ENCODE measurements around the gene CUBN. TPM values are rescaled to one million over a fixed set of nuclear protein-coding genes. Genes with fewer than 3 reads are reported as not detected.

Gene CUBN
- total and polyA plus RNA-seq, 7 donors, result 0.25 to 2.4 (median 1.1) TPM; not detected in 2

DNA sequence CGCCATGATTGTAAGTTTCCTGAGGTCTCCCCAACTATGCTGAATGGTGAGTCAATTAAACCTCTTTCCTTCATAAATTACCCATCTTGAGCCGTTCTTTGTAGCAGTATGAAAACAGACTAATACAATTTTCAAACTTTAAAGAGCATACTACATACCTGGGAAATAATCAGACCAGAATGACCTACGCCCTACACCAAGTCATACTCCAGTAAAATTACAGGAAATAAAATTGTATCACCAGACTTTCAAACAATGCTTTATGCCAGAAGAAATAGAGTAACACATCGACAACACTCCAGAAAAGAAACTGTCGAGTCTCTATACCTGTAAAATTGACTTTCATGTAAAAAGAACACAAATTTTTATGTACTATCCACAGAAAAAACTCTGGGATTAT, 331.0 kb downstream of the CUBN start:
- WGBS, 2 donors, result 54 to 89% methylated on average over 5 of the region's 5 CpGs
- TF ChIP-seq POLR2AphosphoS5 (IDR thresholded peaks at IDR 0.05), result no peak
- TF ChIP-seq EP300 (IDR thresholded peaks at IDR 0.05), result no peak
- TF ChIP-seq, protein P1, sequence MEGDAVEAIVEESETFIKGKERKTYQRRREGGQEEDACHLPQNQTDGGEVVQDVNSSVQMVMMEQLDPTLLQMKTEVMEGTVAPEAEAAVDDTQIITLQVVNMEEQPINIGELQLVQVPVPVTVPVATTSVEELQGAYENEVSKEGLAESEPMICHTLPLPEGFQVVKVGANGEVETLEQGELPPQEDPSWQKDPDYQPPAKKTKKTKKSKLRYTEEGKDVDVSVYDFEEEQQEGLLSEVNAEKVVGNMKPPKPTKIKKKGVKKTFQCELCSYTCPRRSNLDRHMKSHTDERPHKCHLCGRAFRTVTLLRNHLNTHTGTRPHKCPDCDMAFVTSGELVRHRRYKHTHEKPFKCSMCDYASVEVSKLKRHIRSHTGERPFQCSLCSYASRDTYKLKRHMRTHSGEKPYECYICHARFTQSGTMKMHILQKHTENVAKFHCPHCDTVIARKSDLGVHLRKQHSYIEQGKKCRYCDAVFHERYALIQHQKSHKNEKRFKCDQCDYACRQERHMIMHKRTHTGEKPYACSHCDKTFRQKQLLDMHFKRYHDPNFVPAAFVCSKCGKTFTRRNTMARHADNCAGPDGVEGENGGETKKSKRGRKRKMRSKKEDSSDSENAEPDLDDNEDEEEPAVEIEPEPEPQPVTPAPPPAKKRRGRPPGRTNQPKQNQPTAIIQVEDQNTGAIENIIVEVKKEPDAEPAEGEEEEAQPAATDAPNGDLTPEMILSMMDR (IDR thresholded peaks at IDR 0.05), result no peak
- no peak for TF ChIP-seq POLR2A (IDR thresholded peaks at IDR 0.05)
- Histone ChIP-seq H3K27ac (no peak overlapping the region), H3K4me1 (no peaks in the 10 kb centered on the region), H3K27me3 (no peaks in the 10 kb centered on the region), H3K9me3 (no peaks in the 10 kb centered on the region), H3K4me3 (no peak overlapping the region), H3K36me3 (no peaks in the 10 kb centered on the region)
- DNase-seq, result no peak
- intact Hi-C loops (cut with DNase I), result no loop called here

DNA sequence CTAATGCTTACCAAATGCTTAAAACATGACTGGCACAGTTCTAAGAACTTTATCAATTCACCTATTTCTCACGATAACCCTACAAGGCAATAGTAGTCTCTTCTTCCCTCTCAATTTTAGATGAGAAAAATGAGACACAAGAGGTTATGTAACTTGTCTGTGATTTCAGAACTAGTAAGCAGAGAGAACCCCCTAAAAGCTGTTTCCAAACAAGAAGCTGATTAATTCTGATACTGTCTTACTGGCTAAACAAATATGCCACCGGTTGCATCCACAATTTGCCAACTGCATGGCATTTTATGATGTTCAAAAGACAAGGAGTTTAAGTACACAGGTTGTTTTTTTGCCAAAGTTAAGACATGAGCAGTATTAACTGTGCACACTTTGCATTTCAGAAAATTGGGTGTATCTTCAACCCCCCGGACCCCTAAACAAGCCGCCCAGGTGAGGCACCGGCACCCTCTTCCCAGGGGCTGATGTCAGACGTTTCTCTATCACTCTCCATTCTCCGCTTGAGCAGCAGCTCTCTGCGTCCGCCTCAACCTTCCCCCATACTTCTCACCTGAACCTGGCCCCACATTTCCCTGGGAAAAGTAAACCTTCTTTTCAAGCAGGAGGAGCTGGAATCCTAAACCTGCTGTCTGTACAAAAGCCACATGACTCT, 334.1 kb downstream of the CUBN start:
- 66 to 96% methylated on average over 9 of the region's 9 CpGs for WGBS, 2 donors
- no peaks in the 10 kb centered on the region for H3K27me3 ChIP-seq
- intact Hi-C loops (cut with DNase I), result no loop called here

DNA sequence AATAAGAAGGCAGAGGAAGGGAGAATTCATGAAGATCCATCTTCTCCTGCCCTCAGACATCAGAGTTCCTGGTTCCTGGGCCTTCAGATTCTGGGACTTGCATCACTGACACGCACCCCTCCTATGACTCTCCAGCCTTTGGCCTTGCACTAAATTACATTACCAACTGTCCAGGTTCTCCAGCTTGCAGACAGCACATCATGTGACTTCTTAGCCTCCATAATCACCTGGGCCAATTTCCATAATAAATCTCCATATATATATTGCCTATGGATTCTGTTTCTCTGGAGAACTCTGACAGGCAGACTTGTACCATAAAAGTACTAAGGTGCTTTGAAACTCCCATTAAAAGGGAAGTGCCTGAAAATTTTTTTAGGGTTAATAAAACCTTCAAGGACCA, 335.6 kb downstream of the CUBN start:
- Histone ChIP-seq H3K36me3 (no peaks in the 10 kb centered on the region), H3K27me3 (no peaks in the 10 kb centered on the region), H3K9me3 (no peaks in the 10 kb centered on the region), H3K4me1 (peaks cover 0 to 12% (median 9%) of the 10 kb centered on the region in 4 donors), H3K4me3 (no peak overlapping the region), H3K27ac (no peak overlapping the region)
- DNase-seq, result no peak
- WGBS, 2 donors, result 35 to 84% methylated on average over 1 of the region's 1 CpG
- intact Hi-C loops (cut with DNase I), result no loop called here
- TF ChIP-seq POLR2AphosphoS5 (IDR thresholded peaks at IDR 0.05) (no peak), POLR2A (IDR thresholded peaks at IDR 0.05) (no peak), EP300 (IDR thresholded peaks at IDR 0.05) (no peak)
- TF ChIP-seq, protein P1 (IDR thresholded peaks at IDR 0.05), result no peak

More for the DNA sequence above, 334.1 kb downstream of the CUBN start:
- Histone ChIP-seq H3K4me3 (no peak overlapping the region), H3K27ac (no peak overlapping the region), H3K4me1 (peaks cover 0 to 12% (median 9%) of the 10 kb centered on the region in 4 donors), H3K9me3 (no peaks in the 10 kb centered on the region), H3K36me3 (no peaks in the 10 kb centered on the region)
- TF ChIP-seq EP300 (IDR thresholded peaks at IDR 0.05), result no peak
- DNase-seq, result no peak

DNA sequence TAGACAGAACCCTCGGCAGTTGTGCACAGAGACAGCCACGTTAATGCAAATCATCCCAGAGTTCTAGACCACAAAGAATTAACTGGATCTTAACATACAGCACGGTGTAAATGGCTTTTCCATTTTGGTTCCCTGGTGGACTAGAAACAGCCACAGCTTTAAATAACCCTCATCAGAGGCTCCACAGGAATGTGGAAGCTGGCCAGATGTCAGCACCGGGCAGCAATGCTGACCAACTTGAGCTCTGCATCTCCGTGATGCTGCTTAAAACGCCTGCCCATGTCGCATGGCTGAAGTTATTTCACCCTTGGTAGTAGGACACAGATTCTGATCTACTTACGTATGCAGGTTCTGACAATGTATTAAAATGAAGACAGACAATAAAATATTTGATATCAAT, 336.9 kb downstream of the CUBN start:
- H3K36me3 ChIP-seq, result no peaks in the 10 kb centered on the region
- no peak for DNase-seq
- no peaks in the 10 kb centered on the region for H3K9me3 ChIP-seq
- no peak for TF ChIP-seq EP300 (IDR thresholded peaks at IDR 0.05)
- TF ChIP-seq, protein P1 (IDR thresholded peaks at IDR 0.05), result no peak
- TF ChIP-seq POLR2AphosphoS5 (IDR thresholded peaks at IDR 0.05), result no peak
- TF ChIP-seq POLR2A (IDR thresholded peaks at IDR 0.05), result no peak
- 87 to 95% methylated on average over 8 of the region's 8 CpGs for WGBS, 2 donors
- no peak overlapping the region for H3K27ac ChIP-seq
- no peaks in the 10 kb centered on the region for H3K27me3 ChIP-seq
- H3K4me3 ChIP-seq, result no peak overlapping the region
- intact Hi-C loops (cut with DNase I), result no loop called here
- peaks cover 0 to 12% (median 9%) of the 10 kb centered on the region in 4 donors for H3K4me1 ChIP-seq

DNA sequence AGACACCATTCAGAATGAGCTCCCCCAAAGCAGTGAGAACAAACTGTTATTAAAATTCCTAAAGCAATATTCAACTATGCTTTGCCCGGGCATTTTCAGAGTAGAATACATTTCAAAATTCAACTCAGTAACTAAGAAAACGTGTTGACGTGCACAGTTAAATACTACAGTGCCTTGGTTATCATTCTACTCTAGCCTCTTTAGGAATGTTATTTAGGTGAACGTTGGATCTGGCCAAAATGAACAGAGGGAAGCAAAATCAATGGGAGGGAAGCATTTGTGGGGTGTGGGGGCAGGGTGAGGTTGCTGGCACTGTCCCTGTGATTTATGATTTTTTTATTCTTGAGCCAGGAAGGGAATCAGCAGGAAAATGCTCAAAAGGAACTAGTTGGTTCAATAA, 339.8 kb downstream of the CUBN start:
- DNase-seq, result no peak
- no peaks in the 10 kb centered on the region for H3K9me3 ChIP-seq
- no peaks in the 10 kb centered on the region for H3K36me3 ChIP-seq
- peaks cover 0 to 12% (median 9%) of the 10 kb centered on the region in 4 donors for H3K4me1 ChIP-seq
- 89 to 93% methylated on average over 4 of the region's 4 CpGs for WGBS, 2 donors
- H3K27ac ChIP-seq, result no peak overlapping the region
- no peak overlapping the region for H3K4me3 ChIP-seq
- TF ChIP-seq EP300 (IDR thresholded peaks at IDR 0.05), result no peak
- TF ChIP-seq POLR2A (IDR thresholded peaks at IDR 0.05), result no peak
- TF ChIP-seq, protein P1 (IDR thresholded peaks at IDR 0.05), result no peak
- TF ChIP-seq POLR2AphosphoS5 (IDR thresholded peaks at IDR 0.05), result no peak
- intact Hi-C loops (cut with DNase I), result no loop called here
- H3K27me3 ChIP-seq, result no peaks in the 10 kb centered on the region
